SK-N-SH (cell line): Measurements from ENCODE around the gene RALY.

Source experiments
- RFX5 ChIP-seq: IDR thresholded peaks from 2 replicates; pipeline ENCODE4 v1.6.1; 2012; ENCODE audit warnings: mild to moderate bottlenecking, improper control_type of control experiment, low read length
- YY1 ChIP-seq: IDR thresholded peaks from 2 replicates; pipeline ENCODE4 v1.4.0; 2012; ENCODE audit warnings: low read depth, mild to moderate bottlenecking
- TF ChIP-seq, protein P1 (sequence below): IDR thresholded peaks from 2 replicates; pipeline ENCODE4 v1.4.0; 2012; ENCODE audit warnings: low read depth

DNA sequence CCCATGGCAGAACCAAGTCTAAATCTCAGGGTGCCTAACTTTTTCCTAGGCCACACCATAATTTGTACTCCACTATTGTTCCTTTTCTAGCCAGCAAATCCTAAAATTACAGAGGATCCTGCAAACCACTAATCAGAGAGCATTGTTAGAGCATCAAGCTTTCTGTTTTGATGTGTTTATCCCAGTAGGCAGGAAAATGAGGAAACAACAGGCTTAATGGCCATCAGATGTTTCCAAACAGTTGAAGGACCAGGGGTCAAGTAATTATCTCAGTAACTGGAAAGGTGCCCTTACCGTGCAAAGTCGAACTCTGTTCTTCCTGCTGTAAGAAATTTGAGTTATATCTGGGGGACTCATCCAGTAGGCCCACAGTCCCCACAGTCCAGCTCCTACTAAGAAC lies 58.7 kb downstream of the RALY start:
- TF ChIP-seq RFX5 (no peak), YY1 (no peak)
- TF ChIP-seq, protein P1, sequence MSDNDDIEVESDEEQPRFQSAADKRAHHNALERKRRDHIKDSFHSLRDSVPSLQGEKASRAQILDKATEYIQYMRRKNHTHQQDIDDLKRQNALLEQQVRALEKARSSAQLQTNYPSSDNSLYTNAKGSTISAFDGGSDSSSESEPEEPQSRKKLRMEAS = no peak
